ENCODE measurements around the gene NADK2.

NADK2 gene

GRCh38 chr5:36237751-36238150, 4.0 kb downstream of the NADK2 start:
- TF ChIP-seq SUZ12 (IDR thresholded peaks at IDR 0.05) (no peak), L3MBTL2 (conservative IDR thresholded peaks at IDR 0.05) (no peak), FOXM1 (IDR thresholded peaks at IDR 0.05; ENCODE audit: borderline replicate concordance) (no peak), SP1 (IDR thresholded peaks at IDR 0.05) (no peak), ZNF384 (IDR thresholded peaks at IDR 0.05) (no peak), HDGF (IDR thresholded peaks at IDR 0.05; ENCODE audit: borderline replicate concordance) (no peak), NFRKB (IDR thresholded peaks at IDR 0.05) (no peak), FOXK2 (IDR thresholded peaks at IDR 0.05) (no peak), FOXA1 (IDR thresholded peaks at IDR 0.05) (no peak), TARDBP (IDR thresholded peaks at IDR 0.05) (no peak), ARNT (IDR thresholded peaks at IDR 0.05) (no peak), LEF1 (IDR thresholded peaks at IDR 0.05; ENCODE audit: borderline replicate concordance) (no peak), ELF4 (IDR thresholded peaks at IDR 0.05) (no peak), PKNOX1 (IDR thresholded peaks at IDR 0.05) (no peak), BHLHE40 (IDR thresholded peaks at IDR 0.05; ENCODE audit: borderline replicate concordance) (no peak), CTBP1 (IDR thresholded peaks at IDR 0.05; ENCODE audit: borderline replicate concordance) (no peak)
- no peak for DNase-seq (ENCODE audit: extremely low spot score)
- ChIA-PET POLR2A (no interaction called here), CTCF (no interaction called here)

- POLR2A ChIA-PET = no interaction called here
- CTCF ChIA-PET = no interaction called here
Measured at GRCh38 chr5:36236801-36237200, 4.9 kb downstream of the NADK2 start.

GRCh38 chr5:36232533-36232932, 9.2 kb downstream of the NADK2 start:
- POLR2A ChIA-PET = no interaction called here
- TF ChIP-seq PKNOX1 (IDR thresholded peaks at IDR 0.05) (no peak), LEF1 (IDR thresholded peaks at IDR 0.05; ENCODE audit: borderline replicate concordance) (no peak), ARNT (IDR thresholded peaks at IDR 0.05) (no peak), HDGF (IDR thresholded peaks at IDR 0.05; ENCODE audit: borderline replicate concordance) (no peak), BHLHE40 (IDR thresholded peaks at IDR 0.05; ENCODE audit: borderline replicate concordance) (no peak), SP1 (IDR thresholded peaks at IDR 0.05) (no peak), TARDBP (IDR thresholded peaks at IDR 0.05) (no peak), FOXM1 (IDR thresholded peaks at IDR 0.05; ENCODE audit: borderline replicate concordance) (no peak), NFRKB (IDR thresholded peaks at IDR 0.05) (no peak), SUZ12 (IDR thresholded peaks at IDR 0.05) (no peak), FOXA1 (IDR thresholded peaks at IDR 0.05) (no peak), FOXK2 (IDR thresholded peaks at IDR 0.05) (no peak), L3MBTL2 (conservative IDR thresholded peaks at IDR 0.05) (no peak), ZNF384 (IDR thresholded peaks at IDR 0.05) (no peak), ELF4 (IDR thresholded peaks at IDR 0.05) (no peak), CTBP1 (IDR thresholded peaks at IDR 0.05; ENCODE audit: borderline replicate concordance) (no peak)
- CTCF ChIA-PET = no interaction called here
- DNase-seq (ENCODE audit: extremely low spot score) = no peak

More at GRCh38 chr5:36236801-36237200, 4.9 kb downstream of the NADK2 start:
- no peak for DNase-seq (ENCODE audit: extremely low spot score)
- TF ChIP-seq NFRKB (IDR thresholded peaks at IDR 0.05) (no peak), BHLHE40 (IDR thresholded peaks at IDR 0.05; ENCODE audit: borderline replicate concordance) (no peak), FOXK2 (IDR thresholded peaks at IDR 0.05) (no peak), CTBP1 (IDR thresholded peaks at IDR 0.05; ENCODE audit: borderline replicate concordance) (no peak), PKNOX1 (IDR thresholded peaks at IDR 0.05) (no peak), ELF4 (IDR thresholded peaks at IDR 0.05) (no peak), ZNF384 (IDR thresholded peaks at IDR 0.05) (no peak), SP1 (IDR thresholded peaks at IDR 0.05) (no peak), SUZ12 (IDR thresholded peaks at IDR 0.05) (no peak), FOXM1 (IDR thresholded peaks at IDR 0.05; ENCODE audit: borderline replicate concordance) (no peak), ARNT (IDR thresholded peaks at IDR 0.05) (no peak), TARDBP (IDR thresholded peaks at IDR 0.05) (no peak), L3MBTL2 (conservative IDR thresholded peaks at IDR 0.05) (no peak), HDGF (IDR thresholded peaks at IDR 0.05; ENCODE audit: borderline replicate concordance) (no peak), FOXA1 (IDR thresholded peaks at IDR 0.05) (no peak)

GRCh38 chr5:36230151-36230790, 11.5 kb downstream of the NADK2 start:
- no peak for TF ChIP-seq NFRKB (IDR thresholded peaks at IDR 0.05)
- TF ChIP-seq SP1 (IDR thresholded peaks at IDR 0.05) = no peak
- no peak for TF ChIP-seq L3MBTL2 (conservative IDR thresholded peaks at IDR 0.05)
- TF ChIP-seq ELF4 (IDR thresholded peaks at IDR 0.05) = no peak
- TF ChIP-seq HDGF (IDR thresholded peaks at IDR 0.05; ENCODE audit: borderline replicate concordance) = no peak
- no peak for TF ChIP-seq CTBP1 (IDR thresholded peaks at IDR 0.05; ENCODE audit: borderline replicate concordance)
- no peak for TF ChIP-seq ARNT (IDR thresholded peaks at IDR 0.05)
- TF ChIP-seq LEF1 (IDR thresholded peaks at IDR 0.05; ENCODE audit: borderline replicate concordance) = no peak
- TF ChIP-seq ZNF384 (IDR thresholded peaks at IDR 0.05) = no peak
- TF ChIP-seq FOXK2 (IDR thresholded peaks at IDR 0.05) = no peak
- TF ChIP-seq FOXM1 (IDR thresholded peaks at IDR 0.05; ENCODE audit: borderline replicate concordance) = no peak
- no peak for TF ChIP-seq PKNOX1 (IDR thresholded peaks at IDR 0.05)
- DNase-seq (ENCODE audit: extremely low spot score) = no peak
- ChIA-PET POLR2A (interaction anchor here (1.7 kb wide), 1 partner anchor 12 kb away, joined by 8 read pairs; the partner anchor contains the start of gene NADK2), CTCF (interaction anchor here (0.8 kb wide), 1 partner anchor 11 kb away, joined by 3 read pairs; no protein-coding TSS in a partner anchor)

- CTCF ChIA-PET = interaction anchor here (0.6 kb wide), 1 partner anchor 1658 kb away, joined by 5 read pairs; no protein-coding TSS in a partner anchor
Measured at GRCh38 chr5:36228505-36228904, 13.2 kb downstream of the NADK2 start.

More at GRCh38 chr5:36228505-36228904, 13.2 kb downstream of the NADK2 start:
- TF ChIP-seq TARDBP (IDR thresholded peaks at IDR 0.05) (no peak), ZNF384 (IDR thresholded peaks at IDR 0.05) (no peak), FOXA1 (IDR thresholded peaks at IDR 0.05) (no peak), HDGF (IDR thresholded peaks at IDR 0.05; ENCODE audit: borderline replicate concordance) (no peak), L3MBTL2 (conservative IDR thresholded peaks at IDR 0.05) (no peak), NFRKB (IDR thresholded peaks at IDR 0.05) (no peak), SUZ12 (IDR thresholded peaks at IDR 0.05) (no peak), ARNT (IDR thresholded peaks at IDR 0.05) (no peak)
- POLR2A ChIA-PET = interaction anchor here (1.3 kb wide), 1 partner anchor 15 kb away, joined by 3 read pairs; no protein-coding TSS in a partner anchor
- no peak for DNase-seq (ENCODE audit: extremely low spot score)
